HepG2 (cell line): Measurements from ENCODE around the gene ZNF277. TPM values are rescaled to one million over a fixed set of nuclear protein-coding genes. Genes with fewer than 3 reads are reported as not detected.
A peak's percentile ranks its signal among the peaks of the same experiment; 100 is the strongest.

Experiments used
- ATAC-seq: fragments of 200-7000 bp; cut with Tn5 transposase; 3 replicates; pipeline ENCODE4 v1.9.1; 2020; ENCODE audit warnings: mild to moderate bottlenecking, moderate library complexity
- BruUV-seq: library from RNA; stranded (reverse); fragments of 400-500 nt; replicated peaks from 2 replicates; lab custom pipeline; 2021; lab: Mats Ljungman, UMichigan
- CTCF ChIA-PET: fragments of 300-600 bp; formaldehyde crosslinking; extraction: SDS; loops from one replicate; lab custom pipeline; 2021; ENCODE audit warnings: low total read pairs, inconsistent platforms, low intra/inter-chr PET ratio; lab: Yijun Ruan, JAX
- POLR2A ChIA-PET: fragments of 350-600 bp; sonication (Branson Sonifier 250); formaldehyde crosslinking; loops from one replicate; lab custom pipeline; 2020; ENCODE audit warnings: antibody characterized with exemption, inconsistent platforms; lab: Yijun Ruan, JAX
- DNase-seq: peaks from one replicate; pipeline ENCODE4 v3.0.0-alpha.2; 2015; ENCODE audit warnings: low spot score
- FAIRE-seq: peaks from 3 replicates; lab custom pipeline; 2011; peaks lifted over from hg19 to GRCh38; lab: Jason Lieb, UNC
- H2AFZ ChIP-seq: one replicate; pipeline ENCODE4 v1.6.1; 2011; ENCODE audit warnings: low read length, inconsistent platforms
- H3K27ac ChIP-seq: fragments of 300-600 bp; 3 replicates; pipeline ENCODE4 v1.8.0; 2011; ENCODE audit warnings: mixed run types, mild to moderate bottlenecking, mixed read lengths, low read length, inconsistent platforms; ENCODE audit not compliant: insufficient read depth; ENCODE audit errors: extremely low read length
- H3K27me3 ChIP-seq, 2 experiments: fragments of 200-600 bp in 1 of 2; 2 replicates in 1 of 2; 3 replicates in 1 of 2; pipeline versions ENCODE4 v1.6.0 to v1.8.0; 2011; ENCODE audit warnings: low read length in 2 of 2, mild to moderate bottlenecking in 2 of 2, moderate library complexity in 2 of 2, inconsistent platforms in 1 of 2; ENCODE audit not compliant: insufficient read depth in 2 of 2, control insufficient read depth in 1 of 2
- H3K36me3 ChIP-seq, 2 experiments: fragments of 200-600 bp in 1 of 2; replicated peaks in 1 of 2; 2 replicates in 1 of 2; 3 replicates in 1 of 2; pipeline versions ENCODE4 v1.5.1 to v1.8.0; 2011; ENCODE audit warnings: low read length in 2 of 2, inconsistent platforms in 1 of 2; ENCODE audit not compliant: insufficient read depth in 2 of 2, control insufficient read depth in 1 of 2
- H3K4me1 ChIP-seq: 2 replicates; pipeline ENCODE4 v1.5.1; 2012; ENCODE audit warnings: low read length, inconsistent platforms; ENCODE audit not compliant: insufficient read depth
- H3K4me2 ChIP-seq: 2 replicates; pipeline ENCODE4 v1.6.0; 2011; ENCODE audit warnings: low read depth, low read length, inconsistent platforms
- H3K4me3 ChIP-seq, 3 experiments: fragments of 200-600 bp in 1 of 3; sonication (generic), shearing (Covaris generic) in 1 of 3; replicated peaks in 1 of 3; 2 replicates each; pipeline ENCODE4 v1.5.1; 2011 to 2016; ENCODE audit warnings: low read length in 3 of 3, inconsistent platforms in 2 of 3, low read depth in 2 of 3, mild to moderate bottlenecking in 2 of 3, control low read depth in 1 of 3, mixed read lengths in 1 of 3; ENCODE audit not compliant: insufficient read depth in 1 of 3
- H3K79me2 ChIP-seq: one replicate; pipeline ENCODE4 v1.6.1; 2011; ENCODE audit warnings: low read length, inconsistent platforms; ENCODE audit not compliant: insufficient read depth
- H3K9ac ChIP-seq: 2 replicates; pipeline ENCODE4 v1.6.0; 2011; ENCODE audit warnings: mild to moderate bottlenecking, low read depth, low read length, inconsistent platforms; ENCODE audit not compliant: insufficient read depth
- H3K9me3 ChIP-seq: 2 replicates; pipeline ENCODE4 v1.5.1; 2012; ENCODE audit warnings: mild to moderate bottlenecking, low read length
- H4K20me1 ChIP-seq: 2 replicates; pipeline ENCODE4 v1.6.0; 2011; ENCODE audit warnings: inconsistent platforms, mild to moderate bottlenecking, low read length, moderate library complexity; ENCODE audit not compliant: insufficient read depth
- AKAP8 ChIP-seq: sonication (generic); formaldehyde crosslinking; IDR thresholded peaks from 2 replicates; pipeline ENCODE4 v1.5.1; 2020; ENCODE audit warnings: mild to moderate bottlenecking, missing genetic modification reagents
- ARID5B ChIP-seq: IDR thresholded peaks from 2 replicates; pipeline ENCODE4 v1.4.0; 2020; ENCODE audit warnings: mild to moderate bottlenecking, missing genetic modification reagents
- BORCS8-MEF2B ChIP-seq: sonication (generic); formaldehyde crosslinking; IDR thresholded peaks from 2 replicates; pipeline ENCODE4 v1.8.0; 2022; ENCODE audit warnings: mild to moderate bottlenecking, missing genetic modification reagents
- CEBPB ChIP-seq: IDR thresholded peaks from 2 replicates; pipeline ENCODE4 v1.6.1; 2011; ENCODE audit warnings: low read depth, low read length, improper control_type of control experiment, borderline replicate concordance
- FLYWCH1 ChIP-seq: sonication (generic); formaldehyde crosslinking; IDR thresholded peaks from 2 replicates; pipeline ENCODE4 v1.8.1; 2023; ENCODE audit warnings: mild to moderate bottlenecking, missing genetic modification reagents
- FOXJ3 ChIP-seq: sonication (generic); formaldehyde crosslinking; IDR thresholded peaks from 2 replicates; pipeline ENCODE4 v1.4.0; 2020; ENCODE audit warnings: missing genetic modification reagents, mild to moderate bottlenecking, borderline replicate concordance
- KLF12 ChIP-seq: sonication (generic); formaldehyde crosslinking; IDR thresholded peaks from 2 replicates; pipeline ENCODE4 v1.4.0; 2020; ENCODE audit warnings: missing genetic modification reagents, borderline replicate concordance
- NCOA2 ChIP-seq: sonication (generic); formaldehyde crosslinking; IDR thresholded peaks from 2 replicates; pipeline ENCODE4 v1.8.0; 2022; ENCODE audit warnings: inconsistent platforms
- SATB2 ChIP-seq: sonication (generic); formaldehyde crosslinking; IDR thresholded peaks from 2 replicates; pipeline ENCODE4 v1.5.0; 2020; ENCODE audit warnings: missing genetic modification reagents
- SP4 ChIP-seq: sonication (generic); formaldehyde crosslinking; IDR thresholded peaks from 2 replicates; pipeline ENCODE4 v1.8.1; 2023; ENCODE audit warnings: mild to moderate bottlenecking, missing genetic modification reagents
- TOE1 ChIP-seq: sonication (generic); formaldehyde crosslinking; IDR thresholded peaks from 2 replicates; pipeline ENCODE4 v1.4.0; 2020; ENCODE audit warnings: mild to moderate bottlenecking, missing genetic modification reagents
- TRIM24 ChIP-seq: sonication (generic); formaldehyde crosslinking; IDR thresholded peaks from 2 replicates; pipeline ENCODE4 v1.8.0; 2022; ENCODE audit warnings: mild to moderate bottlenecking, missing genetic modification reagents
- ZFX ChIP-seq: sonication (generic); formaldehyde crosslinking; IDR thresholded peaks from 2 replicates; pipeline ENCODE4 v1.4.0; 2020; ENCODE audit warnings: mild to moderate bottlenecking, low read depth, missing genetic modification reagents, moderate library complexity
- ZNF580 ChIP-seq: IDR thresholded peaks from 2 replicates; pipeline ENCODE4 v1.6.1; 2016; ENCODE audit warnings: low read depth, borderline replicate concordance
- ZNF780A ChIP-seq: sonication (generic); formaldehyde crosslinking; IDR thresholded peaks from 2 replicates; pipeline ENCODE4 v1.8.0; 2022; ENCODE audit warnings: mild to moderate bottlenecking, missing genetic modification reagents, moderate library complexity
- WGBS: methylation state at CpG from one replicate; pipeline ENCODE4 v1.1.6; 2017; ENCODE audit warnings: low lambda C conversion rate; 5-methylcytosine and 5-hydroxymethylcytosine counted together
- in situ Hi-C: cut with HindIII; loops from 2 replicates; pipeline ENCODE4 v1.10.0; 2017; ENCODE audit warnings: low pct_unique_long_range_greater_than_20kb; ENCODE audit not compliant: extremely low pct_ligation_motif_present
- intact Hi-C: fragments of 100-400 bp; cut with micrococcal nuclease; formaldehyde crosslinking; loops from one replicate; pipeline ENCODE4 v1.10.0; 2022; ENCODE audit not compliant: unreplicated experiment
- polyA plus RNA-seq, 8 experiments: library from polyadenylated mRNA; depleted of rRNA in 3 of 8; stranded (reverse) in 7 of 8; unstranded in 1 of 8; fragments of >200 nt; fragmentation: Illumina TruSeq in 4 of 8; extraction: Trizol in 4 of 8; gene quantifications; 2 replicates each; pipeline versions ENCODE4 v1.2.1 to v1.2.3, GENCODE V29; 2011 to 2016; ENCODE audit warnings: low read depth in 4 of 8, missing spikeins in 1 of 8, mixed read lengths in 1 of 8; ENCODE audit not compliant: insufficient read depth in 1 of 8
- total RNA-seq, 5 experiments: library from RNA; depleted of rRNA; stranded (reverse); fragments of >200 nt; fragmentation: Illumina TruSeq; extraction: Trizol; gene quantifications; 2 replicates each; pipeline ENCODE4 v1.2.3, GENCODE V29; 2016; ENCODE audit warnings: low read depth in 1 of 5

ZNF277 gene
- total and polyA plus RNA-seq, 2 of the 13 experiments (the other 11 are each of a cell fraction or from before 2014, with no cell fraction given), result 29.1 to 30.1 TPM

- no peak for TF ChIP-seq ZNF780A
Measured at GRCh38 chr7:112362731-112363131, 156.2 kb downstream of the ZNF277 start (continued).

- ChIA-PET POLR2A (no interaction called here), CTCF (no interaction called here)
- no peak for DNase-seq
- no peaks in the 10 kb centered on the region for H3K79me2 ChIP-seq
- no peak overlapping the region for H3K4me3 ChIP-seq
- ATAC-seq, result peak; percentile 51
- H3K9me3 ChIP-seq, result no peaks in the 10 kb centered on the region
- no peaks in the 10 kb centered on the region for H4K20me1 ChIP-seq
- no peak overlapping the region for H3K27ac ChIP-seq
- no peak overlapping the region for H3K9ac ChIP-seq
- no TSS peak for BruUV-seq
- no peaks in the 10 kb centered on the region; a peak in 2 of 5 replicates for H3K27me3 ChIP-seq
- peaks cover 38% of the 10 kb centered on the region for H3K4me1 ChIP-seq
- no peak overlapping the region for H2AFZ ChIP-seq
- WGBS, result 9% methylated on average over 1 of the region's 1 CpG
- 0 out of 2 replicates have a peak, but pooled peaks have one; percentile 2 for TF ChIP-seq CEBPB
- TF ChIP-seq SP4 (CRISPR knock-in tag), result no peak
- peak; percentile 23; the same call in 1 of the 2 replicates for TF ChIP-seq ZFX
- TF ChIP-seq TRIM24 (CRISPR knock-in tag), result 0 out of 2 replicates have a peak, but pooled peaks have one; percentile 31
- TF ChIP-seq FLYWCH1 (CRISPR knock-in tag), result no peak
- TF ChIP-seq BORCS8-MEF2B (CRISPR knock-in tag), result no peak
- peak overlapping the region; percentile 9; the same call in 1 of the 2 replicates for H3K4me2 ChIP-seq
- no peak for FAIRE-seq
- in situ Hi-C loops (no loop called here), intact Hi-C loops (no loop called here)
- no peaks in the 10 kb centered on the region for H3K36me3 ChIP-seq
Measured at GRCh38 chr7:112364388-112364787, 157.9 kb downstream of the ZNF277 start.

- no peak for DNase-seq
- BruUV-seq, result no TSS peak
- H3K9me3 ChIP-seq, result no peaks in the 10 kb centered on the region
- no peak overlapping the region for H3K4me2 ChIP-seq
- WGBS, result 56% methylated on average over 3 of the region's 3 CpGs
- H3K4me3 ChIP-seq, result no peak overlapping the region
- H3K27me3 ChIP-seq, result no peaks in the 10 kb centered on the region; a peak in 2 of 5 replicates
- POLR2A ChIA-PET, result no interaction called here
- intact Hi-C loops (no loop called here), in situ Hi-C loops (no loop called here)
- H3K27ac ChIP-seq, result no peak overlapping the region
- FAIRE-seq, result no peak
- H3K36me3 ChIP-seq, result no peaks in the 10 kb centered on the region
- no peaks in the 10 kb centered on the region for H3K79me2 ChIP-seq
- H4K20me1 ChIP-seq, result no peaks in the 10 kb centered on the region
- CTCF ChIA-PET, result no interaction called here
- H3K4me1 ChIP-seq, result peaks cover 37% of the 10 kb centered on the region
- no peak overlapping the region for H3K9ac ChIP-seq
- no peak overlapping the region for H2AFZ ChIP-seq
- ATAC-seq, result no peak
- TF ChIP-seq ZNF580, result no peak
- no peak for TF ChIP-seq AKAP8
- no peak for TF ChIP-seq FOXJ3 (CRISPR knock-in tag)
- no peak for TF ChIP-seq TOE1 (CRISPR knock-in tag)
- TF ChIP-seq NCOA2 (CRISPR knock-in tag), result no peak
- TF ChIP-seq KLF12 (CRISPR knock-in tag), result no peak
- no peak for TF ChIP-seq SATB2 (CRISPR knock-in tag)
- no peak for TF ChIP-seq ARID5B
Measured at GRCh38 chr7:112365551-112365950, 159.1 kb downstream of the ZNF277 start.
